MV-4-11 (cell line): ENCODE data around the gene FYB2.

Source experiments
- DNase-seq: peaks from one replicate; lab custom pipeline; 2025; lab: John Stamatoyannopoulos, UW

FYB2 gene

GRCh38 chr1:56819387-56819899 is at the start of gene FYB2:
FYB2 (minus strand) TSS chr1:56819404; CDS start chr1:56819290, 114 bp downstream.
- no peak for DNase-seq

- DNase-seq, result no peak
Measured at GRCh38 chr1:56868761-56869160, 49.6 kb upstream of the FYB2 start.

- DNase-seq, result no peak
Measured at GRCh38 chr1:56867491-56867890, 48.3 kb upstream of the FYB2 start.

DNA sequence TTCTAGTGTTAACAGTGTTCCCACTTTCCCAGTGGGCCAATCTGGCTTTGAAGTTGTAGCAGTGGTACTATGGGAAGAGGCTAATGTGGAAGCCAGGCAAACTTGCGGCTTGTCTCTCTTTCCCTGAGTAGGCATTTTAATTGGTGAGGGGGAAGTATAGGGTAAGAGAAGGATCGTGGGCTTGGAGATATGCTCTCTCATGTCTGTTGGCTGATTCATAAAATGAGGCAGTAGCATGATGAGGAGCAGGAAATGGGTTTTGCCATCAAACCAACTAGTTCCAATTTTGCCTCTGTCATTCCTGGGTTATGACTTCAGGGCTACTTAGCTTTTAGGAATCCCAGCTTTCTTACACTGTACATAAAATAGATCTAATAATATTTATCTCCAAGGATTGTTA is 47.5 kb upstream of the FYB2 start:
- DNase-seq, result no peak

DNA sequence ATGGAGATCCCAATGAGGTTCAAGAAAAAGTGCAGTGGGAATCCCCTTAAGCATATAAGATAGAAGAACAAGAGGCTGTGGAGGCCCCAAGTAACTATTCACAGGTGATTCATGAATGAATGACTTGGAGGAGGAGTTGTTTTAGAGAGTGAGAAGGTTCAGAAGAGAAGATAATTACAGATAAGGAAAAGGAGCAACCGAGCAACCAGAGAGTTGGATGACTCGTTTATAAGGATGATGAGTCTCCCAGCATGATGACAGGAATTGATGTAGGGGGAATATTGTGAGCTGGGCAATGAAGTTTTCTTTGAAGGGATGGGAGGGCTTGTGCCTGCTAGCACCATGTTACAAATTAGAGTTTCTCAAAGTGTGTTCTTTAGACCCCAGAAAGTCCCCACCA is 45.2 kb upstream of the FYB2 start:
- no peak for DNase-seq

GRCh38 chr1:56863265-56863992 is 44.2 kb upstream of the FYB2 start:
- DNase-seq, result no peak

GRCh38 chr1:56859287-56859686 is 40.1 kb upstream of the FYB2 start:
- DNase-seq, result no peak

DNA sequence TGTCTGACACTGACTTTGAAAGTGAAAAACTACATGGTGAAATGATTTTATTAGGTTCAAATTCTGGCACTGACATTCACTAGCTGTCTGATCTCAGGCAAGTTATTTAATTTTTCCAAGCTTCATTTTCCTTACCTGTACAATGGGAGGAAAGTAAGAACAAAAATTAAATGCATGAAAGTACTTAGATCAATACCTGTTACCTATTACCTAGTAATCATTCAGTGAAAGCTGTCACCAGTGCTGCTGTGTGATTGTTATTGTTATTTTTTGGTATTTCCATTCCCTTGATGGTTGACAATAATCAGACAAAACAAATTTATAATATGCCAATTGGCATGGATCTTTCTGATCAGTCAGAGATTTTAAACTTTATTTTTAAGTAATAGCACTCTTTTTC is 37.0 kb upstream of the FYB2 start:
- DNase-seq, result no peak

- no peak for DNase-seq
Measured at GRCh38 chr1:56855190-56855589, 36.0 kb upstream of the FYB2 start.

GRCh38 chr1:56854521-56855099 is 35.4 kb upstream of the FYB2 start, which contains the start of gene C8A:
C8A (plus strand) TSS chr1:56854797; CDS start chr1:56854902, 105 bp downstream.
- DNase-seq, result no peak

GRCh38 chr1:56852476-56852875 is 33.3 kb upstream of the FYB2 start:
- no peak for DNase-seq

- DNase-seq, result no peak
Measured at GRCh38 chr1:56850922-56851321, 31.7 kb upstream of the FYB2 start.

GRCh38 chr1:56850411-56850810 is 31.2 kb upstream of the FYB2 start:
- no peak for DNase-seq

GRCh38 chr1:56849750-56850149 is 30.5 kb upstream of the FYB2 start:
- DNase-seq, result no peak

DNA sequence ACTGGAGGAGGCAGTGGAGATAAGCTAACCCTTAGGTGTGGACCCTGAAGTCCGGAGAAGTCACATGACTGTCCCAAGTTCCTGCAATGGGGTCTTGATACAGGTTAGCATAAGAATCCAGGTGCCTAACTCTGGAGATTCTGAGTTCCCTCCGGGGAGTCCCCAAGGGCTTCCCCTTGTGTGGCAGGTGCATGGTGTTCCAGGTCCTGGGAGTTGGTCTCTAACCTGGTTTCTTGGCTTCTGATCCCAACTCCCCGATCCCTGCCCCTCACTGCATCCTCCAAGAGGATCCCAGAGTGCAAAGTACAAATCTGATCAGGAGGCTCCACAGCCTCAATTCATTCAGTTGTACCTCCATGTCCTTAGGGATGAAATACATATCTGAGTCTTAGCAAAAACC is 26.1 kb upstream of the FYB2 start:
- no peak for DNase-seq

DNA sequence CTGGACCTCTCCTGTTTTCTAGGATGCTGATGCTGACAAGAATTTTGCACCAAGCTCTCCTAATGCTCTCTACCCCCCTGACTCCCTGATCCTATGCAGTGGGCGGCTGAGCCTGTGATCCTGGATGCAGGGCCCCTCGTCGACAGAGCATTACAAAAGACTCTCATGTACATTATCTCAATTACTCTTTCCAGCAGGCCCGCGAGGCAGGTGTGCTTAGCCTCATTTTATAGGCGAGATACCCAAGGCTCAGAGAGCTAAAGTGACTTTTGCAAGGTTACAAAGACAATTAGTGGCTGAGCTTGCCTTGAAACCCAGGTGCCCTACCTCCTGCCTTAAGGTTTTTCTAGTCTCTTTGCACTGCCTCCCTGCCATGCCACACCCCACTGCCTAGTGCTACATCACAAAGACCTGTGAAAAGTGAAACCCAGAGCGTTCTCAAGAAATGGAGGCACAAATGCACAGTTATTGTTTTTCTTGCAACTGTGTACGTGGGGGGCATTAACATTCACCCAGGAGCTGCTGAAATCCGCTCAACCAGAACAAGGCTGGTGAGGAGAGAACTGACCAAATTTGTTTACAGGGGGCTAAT is 25.4 kb upstream of the FYB2 start:
- DNase-seq, result no peak

DNA sequence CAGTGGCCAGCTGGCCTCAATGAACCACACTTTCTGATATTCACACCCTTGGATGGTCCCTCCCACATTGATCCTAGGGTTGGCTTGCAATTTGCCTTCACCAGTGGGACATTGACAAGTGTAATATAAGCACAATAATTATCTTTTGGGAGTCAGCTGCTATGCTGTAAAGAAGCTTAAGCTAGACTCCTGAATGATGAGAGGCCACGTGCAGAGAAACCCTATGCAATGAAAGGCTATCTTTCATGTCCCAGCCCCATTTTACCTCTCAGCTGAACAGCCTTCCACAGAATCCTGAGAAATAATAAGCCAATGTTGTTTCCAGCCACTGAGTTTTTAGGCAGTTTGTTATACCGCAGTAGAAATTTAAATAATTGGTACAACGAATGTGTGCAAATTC is 24.3 kb upstream of the FYB2 start:
- no peak for DNase-seq

DNA sequence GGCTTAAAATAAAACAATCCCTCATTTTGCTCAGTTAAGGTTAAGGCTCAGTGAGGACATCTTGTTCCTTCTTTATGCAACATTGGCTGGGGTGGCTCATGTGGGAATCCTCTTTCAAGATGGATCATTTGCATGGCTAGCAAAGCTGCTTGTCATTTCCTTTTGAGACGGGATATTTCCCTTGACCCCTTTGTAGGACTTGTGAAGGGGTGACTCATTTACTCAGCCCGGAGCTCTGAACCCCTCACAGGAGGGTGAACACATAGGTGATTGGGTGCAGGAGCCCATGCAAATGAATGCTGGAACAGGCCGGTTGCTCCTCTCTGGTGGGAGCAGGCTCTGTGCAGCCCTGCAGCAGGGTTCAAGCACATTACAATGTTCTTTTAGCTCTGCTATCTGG is 19.6 kb upstream of the FYB2 start:
- no peak for DNase-seq

GRCh38 chr1:56837244-56837939 is 18.2 kb upstream of the FYB2 start:
- DNase-seq, result no peak

- DNase-seq, result no peak
Measured at GRCh38 chr1:56836359-56836758, 17.2 kb upstream of the FYB2 start.

DNA sequence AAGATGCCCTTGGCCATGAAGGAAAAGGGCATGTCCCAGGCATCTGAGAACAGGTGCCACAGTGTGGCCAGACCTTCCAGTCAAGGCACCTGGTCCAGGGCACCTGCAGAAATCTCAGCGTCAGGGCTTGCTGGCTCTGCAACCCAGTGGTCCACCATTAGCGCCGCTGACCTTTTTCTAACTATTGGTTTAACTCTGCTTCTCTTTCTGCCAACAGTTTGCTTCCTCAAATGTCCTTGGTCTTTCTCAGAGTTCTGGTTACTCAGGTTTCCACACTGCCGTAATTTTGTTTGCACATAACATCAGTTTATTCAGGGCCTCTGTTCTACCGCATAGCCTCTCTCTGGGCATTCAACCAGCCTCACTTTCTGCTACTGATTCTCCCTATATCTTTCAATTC is 16.5 kb upstream of the FYB2 start:
- no peak for DNase-seq

GRCh38 chr1:56834137-56834900 is 15.1 kb upstream of the FYB2 start:
- no peak for DNase-seq
